ENCODE results near the gene TBX15.
"Not testable (repeated sequence)": the region's sequence is repeated elsewhere in the genome, so short reads cannot be mapped to it uniquely, and the experiment has no call there.

Gene TBX15

GRCh38 chr1:118921994-118922393 is 66.1 kb downstream of the TBX15 start:
- no peak for DNase-seq

GRCh38 chr1:118920124-118920717 is 67.9 kb downstream of the TBX15 start:
- no peak for DNase-seq

- DNase-seq: no peak
Measured at GRCh38 chr1:118918940-118919259, 69.2 kb downstream of the TBX15 start.

GRCh38 chr1:118918230-118918939 is 69.8 kb downstream of the TBX15 start:
- no peak for DNase-seq

GRCh38 chr1:118916346-118916745 is 71.8 kb downstream of the TBX15 start:
- DNase-seq: not testable (repeated sequence)

GRCh38 chr1:118914379-118915161 is 73.6 kb downstream of the TBX15 start:
- no peak for DNase-seq

GRCh38 chr1:118913818-118914217 is 74.3 kb downstream of the TBX15 start:
- no peak for DNase-seq

- no peak for DNase-seq
Measured at GRCh38 chr1:118912574-118912973, 75.6 kb downstream of the TBX15 start.

- no peak for DNase-seq
Measured at GRCh38 chr1:118911571-118911970, 76.6 kb downstream of the TBX15 start.

GRCh38 chr1:118907466-118907865 is 80.7 kb downstream of the TBX15 start:
- DNase-seq: no peak

GRCh38 chr1:118905671-118906070 is 82.5 kb downstream of the TBX15 start:
- no peak for DNase-seq

GRCh38 chr1:118905196-118905595 is 82.9 kb downstream of the TBX15 start:
- no peak for DNase-seq

- DNase-seq: no peak
Measured at GRCh38 chr1:118902711-118903191, 85.4 kb downstream of the TBX15 start.

- DNase-seq: no peak
Measured at GRCh38 chr1:118902299-118902698, 85.8 kb downstream of the TBX15 start.

GRCh38 chr1:118900643-118901440 is 87.3 kb downstream of the TBX15 start:
- no peak for DNase-seq

- no peak for DNase-seq
Measured at GRCh38 chr1:118899340-118899739, 88.8 kb downstream of the TBX15 start.

- DNase-seq: no peak
Measured at GRCh38 chr1:118898712-118899111, 89.4 kb downstream of the TBX15 start.

GRCh38 chr1:118896416-118896815 is 91.7 kb downstream of the TBX15 start:
- DNase-seq: no peak

- DNase-seq: no peak
Measured at GRCh38 chr1:118894836-118895235, 93.3 kb downstream of the TBX15 start.

GRCh38 chr1:118890851-118891384 is 97.2 kb downstream of the TBX15 start:
- no peak for DNase-seq

- no peak for DNase-seq
Measured at GRCh38 chr1:118884946-118885345, 103.2 kb downstream of the TBX15 start.

- DNase-seq: no peak
Measured at GRCh38 chr1:118881751-118882150, 106.4 kb downstream of the TBX15 start.

GRCh38 chr1:118878661-118879060 is 109.5 kb downstream of the TBX15 start:
- DNase-seq: no peak
